Measurements from ENCODE around the gene GJA5. TPM values are rescaled to one million over a fixed set of nuclear protein-coding genes. Genes with fewer than 3 reads are reported as not detected.

GJA5 gene
- total RNA-seq, 1 experiment from 2014 or later: 0.39 TPM

- H2AFZ ChIP-seq (ENCODE audit: low read length): no peak overlapping the region
- no peaks in the 10 kb centered on the region for H3K36me3 Mint-ChIP-seq (ENCODE audit: insufficient read depth in 1 of 3, low read depth in 3 of 3)
- no peak overlapping the region for H2BK120ac ChIP-seq (ENCODE audit: low read depth, low read length, poor library complexity, severe bottlenecking)
- no peaks in the 10 kb centered on the region for H3K79me1 ChIP-seq (ENCODE audit: insufficient read depth, low read depth, low read length, poor library complexity, severe bottlenecking)
- H4K91ac ChIP-seq (ENCODE audit: insufficient read length, low read depth, low read length): no peak overlapping the region
- no peak overlapping the region for H3K18ac ChIP-seq (ENCODE audit: insufficient read length, low read depth, low read length)
- H3K27me3 ChIP-seq (ENCODE audit: insufficient read depth, low read length): no peaks in the 10 kb centered on the region
- peaks cover 2% of the 10 kb centered on the region; the same call in 1 of the 2 replicates for H3K4me1 ChIP-seq (ENCODE audit: insufficient read depth, low read length)
- H3K14ac ChIP-seq (ENCODE audit: insufficient read depth, low read length): no peak overlapping the region
- no peak overlapping the region for H2BK15ac ChIP-seq (ENCODE audit: low read depth, low read length)
- no peak overlapping the region for H3K23ac ChIP-seq (ENCODE audit: insufficient read length, low read depth, low read length)
- H2BK12ac ChIP-seq (ENCODE audit: insufficient read length, low read depth, low read length): no peak overlapping the region
- no peak overlapping the region for H3K56ac ChIP-seq (ENCODE audit: insufficient read length, low read depth, low read length)
- no peak overlapping the region for H3K4me3 Mint-ChIP-seq
- no peak overlapping the region; the same call in 1 of the 2 replicates for H3K4ac ChIP-seq (ENCODE audit: low read depth, low read length)
- no peaks in the 10 kb centered on the region for H4K20me1 ChIP-seq (ENCODE audit: control insufficient read depth, insufficient read depth, insufficient read length)
- H3K27ac ChIP-seq (ENCODE audit: insufficient read length, low read depth, low read length): no peak overlapping the region
- no peaks in the 10 kb centered on the region for H3K9me3 ChIP-seq (ENCODE audit: control insufficient read depth, low read depth, low read length)
- no CpG with 5 or more reads among the region's 2 CpGs for WGBS (ENCODE audit: extremely low coverage, insufficient read length, low lambda C conversion rate)
- H3K4me2 ChIP-seq (ENCODE audit: insufficient read depth, insufficient read length, low read length): no peak overlapping the region
- no peak overlapping the region for H2BK5ac ChIP-seq (ENCODE audit: insufficient read length, low read length)
- H3K4me1 Mint-ChIP-seq: peaks cover 25% of the 10 kb centered on the region in 2 experiments
- no peaks in the 10 kb centered on the region for H3K23me2 ChIP-seq (ENCODE audit: insufficient read length, low read depth, low read length, poor library complexity, severe bottlenecking)
- no peak overlapping the region for H3K9ac ChIP-seq (ENCODE audit: extremely low read depth, insufficient read length, low read length)
- no peak overlapping the region for H4K8ac ChIP-seq (replicated peaks; ENCODE audit: insufficient read length, low read depth, low read length)
- no peaks in the 10 kb centered on the region for H3K27me3 Mint-ChIP-seq (ENCODE audit: low read depth)
- H4K5ac ChIP-seq (ENCODE audit: insufficient read length, low read depth, low read length): no peak overlapping the region
- no peak overlapping the region for H2BK20ac ChIP-seq (ENCODE audit: low read depth, low read length, poor library complexity, severe bottlenecking)
- peak overlapping the region in 1 of 3 experiments; percentile 30; a peak in 1 of 7 replicates for H3K27ac Mint-ChIP-seq
- no peaks in the 10 kb centered on the region for H3K79me2 ChIP-seq (ENCODE audit: insufficient read depth, low read length)
- H3K9me3 Mint-ChIP-seq: no peaks in the 10 kb centered on the region
- no peak for TF ChIP-seq CTCF (conservative IDR thresholded peaks at IDR 0.05)
- H2AK5ac ChIP-seq (ENCODE audit: insufficient read length, low read length): no peak overlapping the region
- H3T11ph ChIP-seq (ENCODE audit: low read length): peak overlapping the region; percentile 89
- no peak for DNase-seq
These were observed 34.2 kb downstream of the GJA5 start for GRCh38 chr1:147726168-147726567.
